OCI-LY7 (cell line): ENCODE data around the gene GCNT2. TPM values are rescaled to one million over a fixed set of nuclear protein-coding genes. Genes with fewer than 3 reads are reported as not detected.

ENCODE experiments used
- BruUV-seq: library from RNA; stranded (reverse); fragments of 400-500 nt; replicated peaks from 2 replicates; lab custom pipeline; 2021; lab: Mats Ljungman, UMichigan
- CTCF ChIA-PET: fragments of 300-600 bp; sonication (Branson Sonifier 250); formaldehyde crosslinking; loops from one replicate; lab custom pipeline; 2022; ENCODE audit warnings: antibody characterized with exemption; ENCODE audit not compliant: unreplicated experiment; lab: Charles Lee
- POLR2A ChIA-PET: fragments of 300-600 bp; sonication (Branson Sonifier 250); formaldehyde crosslinking; loops from one replicate; lab custom pipeline; 2022; ENCODE audit warnings: antibody characterized with exemption; lab: Charles Lee
- DNase-seq: peaks from one replicate; pipeline ENCODE4 v3.0.0-alpha.2; 2015; ENCODE audit warnings: low spot score
- H2AFZ ChIP-seq: fragments of 200-600 bp; sonication (generic), shearing (Covaris generic); 2 replicates; pipeline ENCODE4 v1.6.1; 2014; ENCODE audit warnings: mild to moderate bottlenecking, antibody characterized with exemption, low read length, moderate library complexity
- H3K27ac ChIP-seq: fragments of 200-600 bp; sonication (generic); 2 replicates; pipeline ENCODE4 v1.5.1; 2014; ENCODE audit warnings: mixed run types, low read depth, mild to moderate bottlenecking, moderate library complexity, low read length, inconsistent platforms; ENCODE audit not compliant: poor library complexity, severe bottlenecking
- H3K36me3 ChIP-seq: fragments of 200-600 bp; sonication (generic); 2 replicates; pipeline ENCODE4 v1.6.1; 2014; ENCODE audit warnings: mild to moderate bottlenecking, antibody characterized with exemption, low read length, moderate library complexity, mixed read lengths; ENCODE audit not compliant: insufficient read depth
- H3K4me1 ChIP-seq: fragments of 200-600 bp; sonication (generic); 2 replicates; pipeline ENCODE4 v1.5.1; 2014; ENCODE audit warnings: mild to moderate bottlenecking, low read length; ENCODE audit not compliant: insufficient read depth, poor library complexity, severe bottlenecking
- H3K4me2 ChIP-seq: fragments of 200-600 bp; sonication (generic); 2 replicates; pipeline ENCODE4 v1.6.1; 2014; ENCODE audit warnings: mild to moderate bottlenecking, low read length
- H3K4me3 ChIP-seq: fragments of 200-600 bp; sonication (generic); 2 replicates; pipeline ENCODE4 v1.5.1; 2014; ENCODE audit warnings: mild to moderate bottlenecking, low read depth, low read length; ENCODE audit not compliant: poor library complexity, severe bottlenecking
- H3K79me2 ChIP-seq: fragments of 200-600 bp; sonication (generic); 2 replicates; pipeline ENCODE4 v1.6.1; 2016; ENCODE audit warnings: low read depth, mild to moderate bottlenecking, low read length, moderate library complexity, mixed read lengths; ENCODE audit not compliant: insufficient read depth
- H3K9me2 ChIP-seq: fragments of 200-600 bp; sonication (generic); 2 replicates; pipeline ENCODE4 v1.6.1; 2016; ENCODE audit warnings: mild to moderate bottlenecking, low read length, mixed read lengths; ENCODE audit not compliant: insufficient read depth
- H3K9me3 ChIP-seq: fragments of 200-600 bp; sonication (generic); 2 replicates; pipeline ENCODE4 v1.6.1; 2014; ENCODE audit warnings: mild to moderate bottlenecking, mixed run types, low read length, mixed read lengths
- H4K20me1 ChIP-seq: fragments of 200-600 bp; sonication (generic); 2 replicates; pipeline ENCODE4 v1.6.1; 2014; ENCODE audit warnings: mild to moderate bottlenecking, antibody characterized with exemption, low read length, moderate library complexity, mixed read lengths; ENCODE audit not compliant: insufficient read depth
- CTCF ChIP-seq: fragments of 200-600 bp; sonication (generic); conservative IDR thresholded peaks from 2 replicates; pipeline ENCODE4 v1.5.1; 2014; ENCODE audit warnings: mild to moderate bottlenecking, antibody characterized with exemption, low read length, moderate library complexity, mixed read lengths
- EZH2phosphoT487 ChIP-seq: fragments of 200-600 bp; sonication (generic); IDR thresholded peaks from 2 replicates; pipeline ENCODE4 v1.6.1; 2018; ENCODE audit warnings: low read depth, borderline replicate concordance, mild to moderate bottlenecking, mixed run types, antibody characterized with exemption, low read length, moderate library complexity, mixed read lengths
- intact Hi-C: fragments of 100-400 bp; cut with micrococcal nuclease; formaldehyde crosslinking; loops from one replicate; pipeline ENCODE4 v1.10.0; 2022; ENCODE audit not compliant: unreplicated experiment
- total RNA-seq, 2 experiments: library from RNA; depleted of rRNA in 1 of 2; stranded (reverse); fragments of >200 nt in 1 of 2; shearing (Covaris generic) in 1 of 2; gene quantifications; 2 replicates each; pipeline ENCODE4 v1.2.3, GENCODE V29; 2014 to 2022

GCNT2 gene
- total RNA-seq, 2 experiments from 2014 or later, result 17.4 to 25.2 TPM

- Histone ChIP-seq H3K4me2 (no peak overlapping the region; the same call in 1 of the 2 replicates), H3K9me2 (no peaks in the 10 kb centered on the region), H3K4me3 (no peak overlapping the region), H3K79me2 (no peaks in the 10 kb centered on the region), H3K27ac (no peak overlapping the region), H2AFZ (no peak overlapping the region; the same call in 1 of the 2 replicates), H3K4me1 (peaks cover 17% of the 10 kb centered on the region), H3K9me3 (no peaks in the 10 kb centered on the region), H4K20me1 (no peaks in the 10 kb centered on the region), H3K36me3 (no peaks in the 10 kb centered on the region)
- DNase-seq, result no peak
- TF ChIP-seq EZH2phosphoT487, result no peak
- TF ChIP-seq CTCF, result no peak
- POLR2A ChIA-PET, result interaction anchor here (0.5 to 2.8 kb wide), 12 partner anchors 13 to 291 kb away, joined by 3 to 11 read pairs (median 3); partner anchors contain the start of genes C6orf52, PAK1IP1 and TMEM14C
- intact Hi-C loops, result loop anchor here (5.0 kb wide), 1 partner anchor 236 kb away; the partner anchor contains the start of gene TMEM14B
- no TSS peak for BruUV-seq
- CTCF ChIA-PET, result interaction anchor here (0.8 to 1.1 kb wide), 3 partner anchors 9 to 290 kb away, joined by 3 to 4 read pairs (median 3); partner anchors contain the start of gene GCNT2
These were observed 9.7 kb upstream of the GCNT2 start for GRCh38 chr6:10511477-10511876.

- Histone ChIP-seq H2AFZ (no peak overlapping the region), H4K20me1 (no peaks in the 10 kb centered on the region), H3K4me3 (no peak overlapping the region), H3K79me2 (no peaks in the 10 kb centered on the region), H3K9me2 (no peaks in the 10 kb centered on the region), H3K4me2 (no peak overlapping the region), H3K4me1 (peaks cover 17% of the 10 kb centered on the region), H3K9me3 (no peaks in the 10 kb centered on the region), H3K27ac (no peak overlapping the region), H3K36me3 (no peaks in the 10 kb centered on the region)
- no peak for DNase-seq
- no TSS peak for BruUV-seq
- POLR2A ChIA-PET, result no interaction called here
- intact Hi-C loops, result loop anchor here (5.0 kb wide), 1 partner anchor 234 kb away; the partner anchor contains the start of gene TMEM14B
- no peak for TF ChIP-seq CTCF
- TF ChIP-seq EZH2phosphoT487, result no peak
- CTCF ChIA-PET, result no interaction called here
These were observed 7.6 kb upstream of the GCNT2 start for GRCh38 chr6:10513544-10513943.

- no peaks in the 10 kb centered on the region for H3K79me2 ChIP-seq
- H3K27ac ChIP-seq, result no peak overlapping the region
- DNase-seq, result no peak
- ChIA-PET CTCF (no interaction called here), POLR2A (no interaction called here)
- H3K9me3 ChIP-seq, result no peaks in the 10 kb centered on the region
- H3K36me3 ChIP-seq, result no peaks in the 10 kb centered on the region
- no TSS peak for BruUV-seq
- H4K20me1 ChIP-seq, result no peaks in the 10 kb centered on the region
- intact Hi-C loops, result loop anchor here (5.0 kb wide), 1 partner anchor 233 kb away; the partner anchor contains the start of gene TMEM14B
- no peak overlapping the region for H3K4me2 ChIP-seq
- no peak for TF ChIP-seq EZH2phosphoT487
- no peak for TF ChIP-seq CTCF
- no peak overlapping the region for H3K4me3 ChIP-seq
- H2AFZ ChIP-seq, result no peak overlapping the region
- H3K9me2 ChIP-seq, result no peaks in the 10 kb centered on the region
- H3K4me1 ChIP-seq, result peaks cover 24% of the 10 kb centered on the region
These were observed 6.9 kb upstream of the GCNT2 start for GRCh38 chr6:10514049-10514780.
